ENCODE results near the gene DHFR2.
A peak's percentile ranks its signal among the peaks of the same experiment; 100 is the strongest.
"Not testable (repeated sequence)": the region's sequence is repeated elsewhere in the genome, so short reads cannot be mapped to it uniquely, and the experiment has no call there.

DHFR2 gene

GRCh38 chr3:94062513-94063404 lies at the start of gene DHFR2, which contains the start of gene NSUN3 (continued):
- TF ChIP-seq, protein P1, sequence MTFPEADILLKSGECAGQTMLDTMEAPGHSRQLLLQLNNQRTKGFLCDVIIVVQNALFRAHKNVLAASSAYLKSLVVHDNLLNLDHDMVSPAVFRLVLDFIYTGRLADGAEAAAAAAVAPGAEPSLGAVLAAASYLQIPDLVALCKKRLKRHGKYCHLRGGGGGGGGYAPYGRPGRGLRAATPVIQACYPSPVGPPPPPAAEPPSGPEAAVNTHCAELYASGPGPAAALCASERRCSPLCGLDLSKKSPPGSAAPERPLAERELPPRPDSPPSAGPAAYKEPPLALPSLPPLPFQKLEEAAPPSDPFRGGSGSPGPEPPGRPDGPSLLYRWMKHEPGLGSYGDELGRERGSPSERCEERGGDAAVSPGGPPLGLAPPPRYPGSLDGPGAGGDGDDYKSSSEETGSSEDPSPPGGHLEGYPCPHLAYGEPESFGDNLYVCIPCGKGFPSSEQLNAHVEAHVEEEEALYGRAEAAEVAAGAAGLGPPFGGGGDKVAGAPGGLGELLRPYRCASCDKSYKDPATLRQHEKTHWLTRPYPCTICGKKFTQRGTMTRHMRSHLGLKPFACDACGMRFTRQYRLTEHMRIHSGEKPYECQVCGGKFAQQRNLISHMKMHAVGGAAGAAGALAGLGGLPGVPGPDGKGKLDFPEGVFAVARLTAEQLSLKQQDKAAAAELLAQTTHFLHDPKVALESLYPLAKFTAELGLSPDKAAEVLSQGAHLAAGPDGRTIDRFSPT (tag by site-specific recombination; IDR thresholded peaks at IDR 0.05) = no peak
- TF ChIP-seq, protein P2, sequence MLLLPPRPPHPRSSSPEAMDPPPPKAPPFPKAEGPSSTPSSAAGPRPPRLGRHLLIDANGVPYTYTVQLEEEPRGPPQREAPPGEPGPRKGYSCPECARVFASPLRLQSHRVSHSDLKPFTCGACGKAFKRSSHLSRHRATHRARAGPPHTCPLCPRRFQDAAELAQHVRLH (tag by site-specific recombination; IDR thresholded peaks at IDR 0.05) = peak; percentile 66; the same call in 1 of the 2 replicates

DNA sequence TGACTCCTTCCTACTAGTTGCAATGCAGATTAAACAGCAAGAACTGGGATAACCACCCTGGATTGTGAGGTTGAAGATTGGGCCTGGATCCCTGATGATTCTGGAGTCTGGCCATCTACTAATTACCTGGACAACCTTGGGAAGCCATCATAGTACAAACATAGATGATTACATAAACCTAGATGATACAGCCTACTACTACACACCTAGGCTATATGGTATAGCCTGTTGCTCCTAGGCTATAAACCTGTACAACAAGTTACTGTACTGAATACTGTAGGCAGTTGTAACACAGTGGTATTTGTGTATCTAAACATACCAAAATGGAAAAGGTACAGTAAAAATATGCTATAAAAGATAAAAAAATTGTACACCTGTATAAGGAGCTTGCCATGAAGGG lies 48.1 kb upstream of the DHFR2 start:
- ChIA-PET CTCF (no interaction called here), POLR2A (no interaction called here)
- H3K9me3 ChIP-seq (ENCODE audit: control insufficient read depth, insufficient read depth, low read depth, low read length) = no peaks in the 10 kb centered on the region
- peaks cover 7% of the 10 kb centered on the region for H3K4me1 ChIP-seq (ENCODE audit: control insufficient read depth, insufficient read depth, low read length)
- no peak overlapping the region for H3K27ac ChIP-seq (ENCODE audit: extremely low read depth, low read depth, low read length)
- H3K36me3 ChIP-seq (ENCODE audit: control insufficient read depth in 2 of 2, insufficient read depth in 1 of 2, low read length in 2 of 2) = peaks cover 0 to 12% of the 10 kb centered on the region in 2 experiments; a peak in 1 of 3 replicates
- TF ChIP-seq RBAK (tag by site-specific recombination; IDR thresholded peaks at IDR 0.05) = no peak
- peak; percentile 71 for TF ChIP-seq SCRT2 (tag by site-specific recombination; IDR thresholded peaks at IDR 0.05)
- 0 out of 2 replicates have a peak, but pooled peaks have one; percentile 49 for TF ChIP-seq SCRT1 (tag by site-specific recombination; IDR thresholded peaks at IDR 0.05; ENCODE audit: borderline replicate concordance)
- no peak overlapping the region for H3K4me3 ChIP-seq (ENCODE audit: low read depth, low read length)

DNA sequence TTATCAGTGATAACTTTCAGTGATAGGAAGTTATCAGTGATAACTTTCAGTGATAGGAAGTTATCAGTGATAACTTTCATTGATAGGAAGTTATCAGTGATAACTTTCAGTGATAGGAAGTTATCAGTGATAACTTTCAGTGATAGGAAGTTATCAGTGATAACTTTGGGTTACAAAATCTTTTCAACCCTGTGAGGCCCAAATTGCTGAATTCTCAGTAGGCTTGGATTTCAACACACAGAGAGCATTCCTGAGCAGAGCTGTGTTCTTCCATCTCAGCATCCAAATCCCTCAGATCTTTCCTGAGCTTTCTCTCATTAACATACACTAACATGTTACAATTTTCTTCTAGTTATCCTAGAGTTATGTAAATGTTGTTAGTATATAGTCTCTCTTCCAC lies 47.5 kb upstream of the DHFR2 start:
- POLR2A ChIA-PET; H3K4me3 ChIP-seq (ENCODE audit: low read depth, low read length); H3K9me3 ChIP-seq (ENCODE audit: control insufficient read depth, insufficient read depth, low read depth, low read length); H3K27ac ChIP-seq (ENCODE audit: extremely low read depth, low read depth, low read length): not testable (repeated sequence)
- H3K4me1 ChIP-seq (ENCODE audit: control insufficient read depth, insufficient read depth, low read length) = peaks cover 13% of the 10 kb centered on the region
- H3K36me3 ChIP-seq (ENCODE audit: control insufficient read depth in 2 of 2, insufficient read depth in 1 of 2, low read length in 2 of 2) = peaks cover 0 to 12% of the 10 kb centered on the region in 2 experiments; a peak in 1 of 3 replicates
- CTCF ChIA-PET = interaction anchor here (0.6 to 1.3 kb wide), 3 partner anchors 27 to 139 kb away, joined by 3 read pairs; no protein-coding TSS in a partner anchor

DNA sequence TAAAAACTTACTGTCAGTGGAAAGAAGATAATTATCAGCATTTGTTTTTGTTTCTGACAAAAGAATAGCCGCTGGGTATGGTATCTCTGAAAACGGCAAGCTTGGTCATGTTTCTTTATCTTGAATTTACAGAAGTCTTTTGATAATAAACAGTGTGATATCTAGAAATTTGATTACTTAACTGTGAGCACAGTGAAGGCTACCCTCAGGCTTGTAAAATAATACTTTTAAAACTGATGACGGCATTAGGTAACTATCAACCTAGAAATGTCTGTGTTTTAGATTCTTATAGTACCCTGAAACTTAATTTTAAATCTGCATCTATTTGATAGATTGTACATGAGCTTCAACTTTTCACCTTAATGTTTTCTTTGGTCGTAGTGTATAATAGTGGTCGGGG lies 43.6 kb upstream of the DHFR2 start:
- Histone ChIP-seq H3K27ac (ENCODE audit: extremely low read depth, low read depth, low read length) (no peak overlapping the region; the same call in 1 of the 2 replicates), H3K36me3 (ENCODE audit: control insufficient read depth in 2 of 2, insufficient read depth in 1 of 2, low read length in 2 of 2) (peaks cover 0 to 3% of the 10 kb centered on the region in 2 experiments; a peak in 1 of 3 replicates), H3K4me1 (ENCODE audit: control insufficient read depth, insufficient read depth, low read length) (peaks cover 16% of the 10 kb centered on the region), H3K9me3 (ENCODE audit: control insufficient read depth, insufficient read depth, low read depth, low read length) (no peaks in the 10 kb centered on the region), H3K4me3 (ENCODE audit: low read depth, low read length) (no peak overlapping the region)
- CTCF ChIA-PET = interaction anchor here (0.6 to 0.7 kb wide), 2 partner anchors 20 to 37 kb away, joined by 3 to 5 read pairs; no protein-coding TSS in a partner anchor
- POLR2A ChIA-PET = interaction anchor here (1.1 kb wide), 1 partner anchor 24 kb away, joined by 3 read pairs; no protein-coding TSS in a partner anchor
- TF ChIP-seq GFI1B (tag by site-specific recombination; IDR thresholded peaks at IDR 0.05) = no peak
- peak; percentile 75 for TF ChIP-seq ZXDB (tag by site-specific recombination; IDR thresholded peaks at IDR 0.05)
- TF ChIP-seq ZNF146 (tag by site-specific recombination; IDR thresholded peaks at IDR 0.05) = no peak
- peak; percentile 40; the same call in 1 of the 2 replicates for TF ChIP-seq BCL11A (tag by site-specific recombination; IDR thresholded peaks at IDR 0.05; ENCODE audit: low read depth)
- TF ChIP-seq TSHZ1 (tag by site-specific recombination; IDR thresholded peaks at IDR 0.05; ENCODE audit: borderline replicate concordance) = no peak
- TF ChIP-seq ZNF791 (tag by site-specific recombination; IDR thresholded peaks at IDR 0.05) = no peak
- no peak for TF ChIP-seq ZNF121 (tag by site-specific recombination; IDR thresholded peaks at IDR 0.05)
- no peak for TF ChIP-seq SP2 (tag by site-specific recombination; IDR thresholded peaks at IDR 0.05)
- TF ChIP-seq ZNF133 (tag by site-specific recombination; IDR thresholded peaks at IDR 0.05) = no peak
- TF ChIP-seq ZNF175 (tag by site-specific recombination; IDR thresholded peaks at IDR 0.05) = no peak
- no peak for TF ChIP-seq ZNF621 (tag by site-specific recombination; IDR thresholded peaks at IDR 0.05)
- TF ChIP-seq ZNF394 (tag by site-specific recombination; IDR thresholded peaks at IDR 0.05; ENCODE audit: borderline replicate concordance) = no peak
- no peak for TF ChIP-seq ZNF521 (tag by site-specific recombination; IDR thresholded peaks at IDR 0.05)
- TF ChIP-seq ZNF214 (tag by site-specific recombination; IDR thresholded peaks at IDR 0.05; ENCODE audit: borderline replicate concordance) = no peak
- TF ChIP-seq, protein P3, sequence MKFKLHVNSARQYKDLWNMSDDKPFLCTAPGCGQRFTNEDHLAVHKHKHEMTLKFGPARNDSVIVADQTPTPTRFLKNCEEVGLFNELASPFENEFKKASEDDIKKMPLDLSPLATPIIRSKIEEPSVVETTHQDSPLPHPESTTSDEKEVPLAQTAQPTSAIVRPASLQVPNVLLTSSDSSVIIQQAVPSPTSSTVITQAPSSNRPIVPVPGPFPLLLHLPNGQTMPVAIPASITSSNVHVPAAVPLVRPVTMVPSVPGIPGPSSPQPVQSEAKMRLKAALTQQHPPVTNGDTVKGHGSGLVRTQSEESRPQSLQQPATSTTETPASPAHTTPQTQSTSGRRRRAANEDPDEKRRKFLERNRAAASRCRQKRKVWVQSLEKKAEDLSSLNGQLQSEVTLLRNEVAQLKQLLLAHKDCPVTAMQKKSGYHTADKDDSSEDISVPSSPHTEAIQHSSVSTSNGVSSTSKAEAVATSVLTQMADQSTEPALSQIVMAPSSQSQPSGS (tag by site-specific recombination; IDR thresholded peaks at IDR 0.05; ENCODE audit: low read depth) = peak; percentile 54
- TF ChIP-seq GLI2 (tag by site-specific recombination; IDR thresholded peaks at IDR 0.05; ENCODE audit: borderline replicate concordance, low read depth) = no peak

All from HEK293 (cell line).